Esophagus muscularis mucosa (tissue), 4 donors: ENCODE results near the gene FAM25G.

ENCODE experiments used
- CTCF ChIP-seq, 3 experiments: fragments of 200-600 bp in 2 of 3; fragments of 450-650 bp in 1 of 3; sonication (generic) in 2 of 3; IDR thresholded peaks; one replicate each; pipeline ENCODE4 v1.5.1; 2017 to 2019; ENCODE audit warnings: antibody characterized with exemption in 3 of 3, mild to moderate bottlenecking in 2 of 3, moderate library complexity in 1 of 3
- EP300 ChIP-seq: sonication (generic); formaldehyde crosslinking; IDR thresholded peaks from one replicate; pipeline ENCODE4 v1.6.1; 2017; ENCODE audit warnings: antibody characterized with exemption
- POLR2A ChIP-seq: fragments of 450-650 bp; IDR thresholded peaks from one replicate; pipeline ENCODE4 v1.6.1; 2017; ENCODE audit warnings: antibody characterized with exemption, moderate library complexity, mild to moderate bottlenecking, low read depth
- POLR2AphosphoS5 ChIP-seq, 2 donors: sonication (generic); formaldehyde crosslinking; IDR thresholded peaks; one replicate each; pipeline ENCODE4 v1.6.1; 2017; ENCODE audit warnings: antibody characterized with exemption in 2 of 2

- TF ChIP-seq CTCF (IDR thresholded peaks at IDR 0.05) (no peak), POLR2AphosphoS5 (IDR thresholded peaks at IDR 0.05) (no peak), POLR2A (no peak), EP300 (no peak)
Measured at GRCh38 chr10:47438857-47439474, 52.5 kb downstream of the FAM25G start.
